HTERT RPE-1 (cell line): ENCODE measurements around the gene MCM9.
"Not testable (repeated sequence)": the region's sequence is repeated elsewhere in the genome, so short reads cannot be mapped to it uniquely, and the experiment has no call there.

ENCODE experiments used
- in situ Hi-C: fragments of 300-500 bp; cut with MboI; formaldehyde crosslinking; loops from 4 replicates; pipeline ENCODE4 v1.14.3; 2020; ENCODE audit warnings: low sequenced_read_pairs

The MCM9 gene

GRCh38 chr6:118804091-118804490, 130.9 kb downstream of the MCM9 start:
- in situ Hi-C loops: no loop called here

GRCh38 chr6:118801257-118801656, 133.7 kb downstream of the MCM9 start:
- in situ Hi-C loops: no loop called here

- in situ Hi-C loops: no loop called here
Measured at GRCh38 chr6:118800394-118801071, 134.4 kb downstream of the MCM9 start.

- in situ Hi-C loops: no loop called here
Measured at GRCh38 chr6:118799826-118800225, 135.1 kb downstream of the MCM9 start.

- in situ Hi-C loops: not testable (repeated sequence)
Measured at GRCh38 chr6:118796548-118796947, 138.4 kb downstream of the MCM9 start.

- in situ Hi-C loops: no loop called here
Measured at GRCh38 chr6:118791499-118791898, 143.5 kb downstream of the MCM9 start.

- in situ Hi-C loops: no loop called here
Measured at GRCh38 chr6:118789954-118790353, 145.0 kb downstream of the MCM9 start.

- in situ Hi-C loops: no loop called here
Measured at GRCh38 chr6:118789419-118789818, 145.5 kb downstream of the MCM9 start.

- in situ Hi-C loops: no loop called here
Measured at GRCh38 chr6:118788702-118789101, 146.3 kb downstream of the MCM9 start.

- in situ Hi-C loops: no loop called here
Measured at GRCh38 chr6:118787724-118788423, 147.1 kb downstream of the MCM9 start.

GRCh38 chr6:118786596-118787453, 148.1 kb downstream of the MCM9 start:
- in situ Hi-C loops: no loop called here

- in situ Hi-C loops: no loop called here
Measured at GRCh38 chr6:118785601-118786000, 149.4 kb downstream of the MCM9 start.

- in situ Hi-C loops: no loop called here
Measured at GRCh38 chr6:118784641-118785164, 150.3 kb downstream of the MCM9 start.

GRCh38 chr6:118783931-118784550, 150.9 kb downstream of the MCM9 start:
- in situ Hi-C loops: no loop called here

- in situ Hi-C loops: no loop called here
Measured at GRCh38 chr6:118782651-118783050, 152.3 kb downstream of the MCM9 start.

GRCh38 chr6:118781897-118782296, 153.1 kb downstream of the MCM9 start:
- in situ Hi-C loops: no loop called here

- in situ Hi-C loops: no loop called here
Measured at GRCh38 chr6:118780668-118781067, 154.3 kb downstream of the MCM9 start.

GRCh38 chr6:118776607-118777549, 158.1 kb downstream of the MCM9 start:
- in situ Hi-C loops: no loop called here

- in situ Hi-C loops: no loop called here
Measured at GRCh38 chr6:118775381-118775780, 159.6 kb downstream of the MCM9 start.

- in situ Hi-C loops: no loop called here
Measured at GRCh38 chr6:118774581-118774980, 160.4 kb downstream of the MCM9 start.
